IPS-18c (cell line): Measurements from ENCODE around the gene PDYN.

Source experiments
- H3K4me3 ChIP-seq: 2 replicates; pipeline ENCODE4 v1.7.0; 2013; ENCODE audit warnings: low read depth, mild to moderate bottlenecking, low read length, moderate library complexity; ENCODE audit not compliant: insufficient read depth
- H3K9me3 ChIP-seq: one replicate; pipeline ENCODE4 v1.6.1; 2013; ENCODE audit warnings: mild to moderate bottlenecking, low read length, moderate library complexity; ENCODE audit not compliant: control insufficient read depth, insufficient read depth

The PDYN gene

GRCh38 chr20:1998715-1999114 lies 4.9 kb upstream of the PDYN start:
- Histone ChIP-seq H3K4me3 (no peak overlapping the region), H3K9me3 (no peaks in the 10 kb centered on the region)

DNA sequence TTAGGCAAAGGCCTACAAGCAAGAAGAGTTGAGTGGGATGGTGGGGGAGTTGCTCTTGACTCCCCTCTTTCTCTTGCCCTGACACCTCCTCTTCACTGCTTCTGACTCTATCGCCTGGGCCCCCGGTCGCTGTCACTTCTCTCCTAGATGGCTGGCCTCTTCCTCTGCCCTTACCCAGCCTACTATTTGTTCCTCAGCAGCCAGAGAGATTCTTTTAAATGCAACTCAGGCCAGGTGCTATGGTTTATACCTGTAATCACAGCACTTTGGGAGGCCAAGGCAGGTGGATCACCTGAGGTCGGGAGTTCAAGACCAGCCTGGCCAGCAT lies 4.3 kb upstream of the PDYN start:
- no peak overlapping the region for H3K4me3 ChIP-seq
- H3K9me3 ChIP-seq = no peaks in the 10 kb centered on the region

DNA sequence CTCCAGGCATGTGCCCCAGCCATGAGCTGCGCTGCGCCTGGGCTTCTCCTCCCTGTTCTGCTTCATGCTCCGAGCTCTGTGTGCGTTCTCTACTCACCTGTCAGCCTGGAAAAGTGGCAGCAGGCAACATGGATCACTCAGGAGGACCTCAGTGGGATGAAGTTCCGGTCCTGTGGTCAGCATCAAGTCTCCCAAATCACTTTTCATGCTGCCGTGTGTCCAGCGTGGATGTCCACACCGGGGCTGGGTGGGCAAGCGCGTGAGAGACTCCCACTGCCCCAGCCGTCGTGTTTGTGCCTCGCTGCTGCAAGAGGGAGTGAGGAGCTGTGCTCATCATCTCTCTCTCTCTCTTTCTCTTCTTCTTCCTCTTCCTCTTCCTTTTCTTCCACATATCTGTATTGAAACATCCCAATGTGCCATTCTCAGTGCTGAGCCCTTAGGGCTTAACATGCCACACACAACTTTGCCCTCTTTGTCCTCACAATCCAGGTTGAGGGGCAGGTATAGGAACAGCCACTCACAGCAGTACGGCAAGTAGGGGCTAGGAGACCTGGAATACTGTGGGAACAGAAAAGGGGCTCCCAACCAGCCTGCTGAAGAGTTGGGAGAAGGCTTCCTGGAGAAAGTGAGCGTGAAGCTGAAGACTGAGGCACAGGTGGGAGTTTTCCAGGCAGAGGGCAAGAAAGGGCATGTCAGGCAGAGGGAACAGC lies 3.8 kb upstream of the PDYN start:
- Histone ChIP-seq H3K4me3 (no peak overlapping the region), H3K9me3 (no peaks in the 10 kb centered on the region)

GRCh38 chr20:1995531-1996310 lies 1.9 kb upstream of the PDYN start:
- Histone ChIP-seq H3K9me3 (no peaks in the 10 kb centered on the region), H3K4me3 (no peak overlapping the region)

- no peaks in the 10 kb centered on the region for H3K9me3 ChIP-seq
- H3K4me3 ChIP-seq = no peak overlapping the region
Observed at GRCh38 chr20:1994627-1995026, 769 bp upstream of the PDYN start.

DNA sequence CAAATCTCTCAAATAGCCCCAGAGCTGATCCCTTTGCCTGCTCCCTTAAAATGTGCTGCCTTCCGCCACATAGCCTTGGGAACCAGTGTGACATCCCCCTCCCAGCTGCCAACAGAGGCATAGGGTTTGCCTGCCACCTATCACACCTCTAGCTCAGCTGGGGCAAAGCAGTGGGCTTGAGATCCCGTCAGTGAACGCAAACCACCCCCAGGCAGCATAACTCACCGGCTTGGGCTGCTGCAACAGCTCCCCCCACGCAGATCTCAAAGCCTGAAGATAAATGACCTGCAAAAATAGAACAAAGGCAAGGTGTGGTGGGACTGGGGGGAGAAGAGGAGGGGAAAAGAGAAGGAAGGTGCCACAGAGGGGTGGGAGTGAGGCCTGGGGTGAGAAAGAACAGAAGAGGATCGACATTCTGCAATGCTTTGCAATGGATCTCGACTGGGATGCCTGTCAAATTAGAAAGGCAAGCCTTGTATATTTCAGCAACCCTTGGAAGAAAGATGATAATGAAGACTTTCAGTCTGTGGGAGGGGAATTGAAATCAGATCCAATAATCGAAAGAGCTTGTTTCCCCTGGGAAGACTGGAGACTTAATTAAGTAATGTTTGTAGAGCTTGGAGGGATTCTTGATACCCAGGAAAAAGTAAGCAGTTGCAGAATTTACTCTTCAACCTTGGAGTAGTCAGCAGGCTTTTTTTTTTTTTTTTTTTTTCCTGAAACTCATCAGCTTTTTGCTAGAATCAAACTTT lies 1.3 kb downstream of the PDYN start:
- Histone ChIP-seq H3K4me3 (no peak overlapping the region), H3K9me3 (no peaks in the 10 kb centered on the region)

DNA sequence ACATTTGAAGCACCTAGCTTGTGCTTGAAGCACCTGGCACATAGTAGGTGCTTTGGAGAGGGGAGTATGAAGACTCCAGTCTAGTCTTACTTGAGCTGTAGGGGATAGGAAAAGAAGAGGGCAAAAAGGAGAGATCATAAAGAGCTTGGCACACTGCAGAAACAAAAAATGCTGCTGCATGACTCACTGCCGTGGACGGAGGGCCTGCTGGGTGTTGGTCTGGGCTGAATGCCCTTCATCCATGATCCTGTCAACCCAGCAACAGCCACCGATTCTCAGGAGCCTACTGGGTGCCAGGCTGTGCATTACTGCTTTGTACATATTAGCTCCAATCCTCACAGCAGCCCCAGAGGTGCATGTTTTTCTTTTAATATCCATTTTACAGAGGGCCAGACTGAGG lies 6.0 kb downstream of the PDYN start:
- Histone ChIP-seq H3K9me3 (no peaks in the 10 kb centered on the region), H3K4me3 (no peak overlapping the region)

GRCh38 chr20:1983301-1983700 lies 10.6 kb downstream of the PDYN start:
- no peaks in the 10 kb centered on the region for H3K9me3 ChIP-seq

GRCh38 chr20:1982686-1983085 lies 11.2 kb downstream of the PDYN start:
- no peaks in the 10 kb centered on the region for H3K9me3 ChIP-seq
- no peak overlapping the region for H3K4me3 ChIP-seq

More at GRCh38 chr20:1983301-1983700, 10.6 kb downstream of the PDYN start:
- no peak overlapping the region for H3K4me3 ChIP-seq

DNA sequence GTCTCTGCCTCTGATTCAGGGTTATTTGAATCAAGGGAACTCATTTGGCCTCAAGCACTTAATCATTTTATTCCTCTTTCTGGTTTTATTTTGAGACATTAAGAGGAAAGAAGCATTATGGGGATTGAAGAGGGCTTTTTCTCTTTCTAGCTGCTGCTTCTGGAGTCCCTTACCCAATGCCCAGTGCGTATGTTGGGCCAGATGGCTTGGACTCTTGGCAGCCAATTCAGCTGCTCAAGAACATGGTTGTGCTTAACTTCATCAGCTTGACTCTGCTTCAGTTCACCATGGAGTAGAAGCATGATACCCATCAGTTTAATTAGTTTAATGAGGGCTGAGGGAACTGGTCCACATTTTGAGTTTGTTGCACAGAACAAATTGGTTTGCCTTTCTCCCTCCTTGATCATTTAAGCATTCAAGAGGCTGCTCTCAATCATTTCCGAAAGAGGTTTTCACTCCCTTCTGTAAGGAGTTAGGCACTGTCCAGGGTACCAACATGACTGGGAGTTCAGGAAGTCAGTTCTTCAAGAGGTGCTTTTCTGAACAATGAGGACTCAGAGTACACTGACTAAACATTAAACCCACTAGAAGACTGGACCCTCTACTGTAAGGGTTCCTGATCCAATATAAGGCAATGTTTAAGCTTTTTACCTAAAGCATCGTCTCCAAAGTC lies 14.6 kb downstream of the PDYN start:
- Histone ChIP-seq H3K4me3 (no peak overlapping the region), H3K9me3 (no peaks in the 10 kb centered on the region)

DNA sequence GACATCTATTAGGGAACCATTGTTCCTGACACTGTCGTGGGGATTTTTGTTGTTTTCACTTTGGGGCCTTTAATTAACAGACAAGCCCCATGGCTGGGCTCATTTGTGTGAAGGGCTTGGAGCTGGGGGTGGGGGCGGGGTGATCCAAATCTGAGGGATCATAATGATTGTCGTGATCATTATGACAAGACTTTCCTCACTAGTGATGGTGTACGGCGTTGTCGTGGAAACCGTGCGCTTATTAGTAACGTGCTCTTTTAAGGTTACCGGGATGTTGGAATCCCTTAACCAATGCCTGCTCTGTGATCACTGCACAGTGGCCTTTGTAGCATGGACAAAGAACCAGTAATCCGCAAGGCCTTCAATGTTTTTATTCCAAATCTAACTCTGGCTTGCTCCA lies 18.6 kb downstream of the PDYN start:
- Histone ChIP-seq H3K9me3 (no peaks in the 10 kb centered on the region), H3K4me3 (no peak overlapping the region)

- Histone ChIP-seq H3K9me3 (no peaks in the 10 kb centered on the region), H3K4me3 (no peak overlapping the region)
Observed at GRCh38 chr20:1973601-1974440, 20.0 kb downstream of the PDYN start.

- Histone ChIP-seq H3K9me3 (no peaks in the 10 kb centered on the region), H3K4me3 (no peak overlapping the region)
Observed at GRCh38 chr20:1971893-1972586, 21.8 kb downstream of the PDYN start.

DNA sequence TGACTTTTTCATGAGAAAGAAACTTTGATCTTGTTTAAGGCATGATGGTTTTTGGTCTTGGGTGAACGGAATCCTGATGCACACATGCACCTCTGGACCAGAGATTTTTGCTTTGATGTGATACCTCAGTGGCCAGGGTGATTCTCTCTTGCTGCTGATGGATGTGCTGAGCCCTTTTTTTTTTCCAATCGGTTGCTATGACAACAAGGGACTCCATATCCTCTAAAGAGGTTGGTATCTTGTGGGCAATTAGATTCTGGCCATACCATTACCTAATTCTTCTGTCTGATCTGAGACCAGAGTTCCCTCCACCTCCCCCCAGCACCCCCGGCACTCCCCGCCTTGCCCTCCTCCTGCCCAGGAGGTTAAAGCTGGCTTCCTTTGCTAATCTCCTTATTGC lies 24.9 kb downstream of the PDYN start:
- Histone ChIP-seq H3K9me3 (no peaks in the 10 kb centered on the region), H3K4me3 (no peak overlapping the region)

DNA sequence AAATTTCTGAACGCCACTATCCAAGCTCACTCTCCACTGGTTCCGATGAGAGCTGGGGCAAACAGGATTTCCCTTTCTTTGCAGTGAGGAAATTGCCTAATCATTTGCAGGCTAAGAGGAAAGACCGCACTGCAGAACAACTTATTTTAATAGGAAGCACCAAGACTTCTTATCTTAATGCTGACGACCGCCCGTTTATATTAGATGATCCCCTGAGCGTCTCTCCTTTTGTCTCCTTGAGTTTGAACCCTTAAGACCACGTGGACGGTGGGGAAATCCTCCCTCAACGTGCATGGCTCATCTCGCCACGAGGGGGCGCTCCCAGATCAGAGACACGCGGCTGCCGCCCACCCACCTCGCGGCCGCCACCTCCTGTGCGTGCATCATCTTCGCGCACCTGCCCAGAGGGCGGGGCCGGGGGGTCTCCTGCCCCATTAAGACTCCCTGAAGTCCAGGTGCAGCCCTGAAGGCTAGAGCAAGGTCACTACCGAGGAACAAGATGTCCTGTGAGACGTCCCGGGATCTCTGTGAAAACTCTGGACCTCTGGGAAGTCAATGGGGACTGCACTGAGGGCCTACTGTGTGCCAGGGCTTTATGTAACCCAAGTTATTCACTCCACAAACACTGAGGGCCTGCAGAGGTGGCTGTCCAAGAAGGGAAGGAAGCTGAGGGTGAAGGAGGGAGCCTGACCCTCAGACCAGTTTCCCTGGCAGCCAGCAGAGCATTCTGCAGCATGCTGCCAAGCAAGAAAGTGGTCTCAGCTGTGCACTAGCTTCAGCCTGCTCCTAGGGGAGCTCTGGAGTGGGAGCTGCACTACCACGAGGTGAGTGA lies 28.1 kb downstream of the PDYN start:
- Histone ChIP-seq H3K4me3 (no peak overlapping the region; the same call in 1 of the 2 replicates), H3K9me3 (no peaks in the 10 kb centered on the region)
